GM15510 (cell line): ENCODE data around the gene CARNS1.

ENCODE experiments used
- POLR2A ChIP-seq: IDR thresholded peaks from 3 replicates; pipeline ENCODE4 v1.6.1; 2011; ENCODE audit warnings: borderline replicate concordance; ENCODE audit not compliant: insufficient read length; ENCODE audit errors: extremely low read depth

The CARNS1 gene

DNA sequence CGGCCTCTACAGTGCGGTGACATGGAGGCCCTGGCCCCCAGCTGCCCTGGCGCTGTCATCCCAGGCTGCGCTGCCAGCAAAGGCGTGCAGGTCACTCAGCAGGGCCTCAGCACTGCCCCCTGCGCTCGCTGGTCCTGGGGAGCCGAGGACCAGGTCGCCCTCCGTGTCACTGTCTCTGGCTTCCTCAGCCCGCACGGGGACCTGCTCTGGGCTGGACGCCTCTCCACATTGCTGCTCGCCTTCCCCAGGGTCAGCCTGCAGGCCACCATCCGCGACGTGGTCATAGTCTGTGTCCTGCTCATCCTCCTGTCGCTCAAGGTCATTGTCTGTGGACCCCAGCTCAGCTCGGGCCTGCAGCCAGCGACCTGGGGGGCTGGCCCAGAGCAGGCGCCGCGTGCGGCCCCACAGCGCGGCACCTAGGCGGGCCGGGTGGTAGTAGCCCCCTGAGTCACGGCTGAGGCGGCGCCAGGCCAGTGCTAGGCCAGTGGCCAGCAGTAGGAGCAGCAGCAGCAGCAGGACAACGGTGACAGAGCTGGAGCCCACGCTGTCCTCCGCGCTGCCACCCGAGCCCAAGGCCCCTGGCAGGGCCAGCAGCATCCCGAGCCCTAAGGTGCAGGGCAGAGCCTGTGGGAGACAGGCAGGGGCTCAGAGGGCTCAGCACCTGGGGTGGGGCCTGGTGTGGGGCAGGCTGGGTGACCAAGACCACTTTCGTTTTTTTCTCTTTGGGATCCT, 20.4 kb downstream of the CARNS1 start:
- TF ChIP-seq POLR2A, result peak; percentile 49

GRCh38 chr11:67436459-67437081, 21.1 kb downstream of the CARNS1 start:
- TF ChIP-seq POLR2A, result no peak

- peak; percentile 97 for TF ChIP-seq POLR2A
Observed at GRCh38 chr11:67437082-67437808, 21.8 kb downstream of the CARNS1 start, which contains the start of gene PTPRCAP. Gene PTPRCAP (minus strand): TSS chr11:67437682. CDS start chr11:67437619, 63 bp downstream.

DNA sequence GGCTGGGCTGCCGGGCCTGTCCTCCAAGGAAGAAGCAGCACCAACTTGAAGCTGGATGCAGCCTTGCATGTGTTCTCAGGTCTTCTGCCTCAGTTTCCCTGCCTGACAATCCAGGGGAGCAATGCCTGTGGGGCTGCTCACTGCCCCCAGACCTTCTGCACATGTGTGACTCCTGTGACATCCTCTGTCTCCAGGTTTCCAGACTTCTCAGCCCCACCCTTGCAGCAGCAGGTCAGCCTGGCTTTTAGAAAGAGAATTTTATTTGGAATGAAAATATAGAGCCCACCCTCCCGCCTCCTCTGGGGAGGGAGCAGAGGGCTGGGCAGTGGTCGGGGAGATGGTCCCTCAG, 22.3 kb downstream of the CARNS1 start:
- no peak for TF ChIP-seq POLR2A

GRCh38 chr11:67438158-67438902, 22.9 kb downstream of the CARNS1 start:
- peak; percentile 82 for TF ChIP-seq POLR2A

- TF ChIP-seq POLR2A, result no peak
Observed at GRCh38 chr11:67439321-67440228, 24.1 kb downstream of the CARNS1 start.

GRCh38 chr11:67440229-67441097, 25.0 kb downstream of the CARNS1 start:
- TF ChIP-seq POLR2A, result no peak

GRCh38 chr11:67441098-67441563, 25.7 kb downstream of the CARNS1 start:
- TF ChIP-seq POLR2A, result peak; percentile 20

DNA sequence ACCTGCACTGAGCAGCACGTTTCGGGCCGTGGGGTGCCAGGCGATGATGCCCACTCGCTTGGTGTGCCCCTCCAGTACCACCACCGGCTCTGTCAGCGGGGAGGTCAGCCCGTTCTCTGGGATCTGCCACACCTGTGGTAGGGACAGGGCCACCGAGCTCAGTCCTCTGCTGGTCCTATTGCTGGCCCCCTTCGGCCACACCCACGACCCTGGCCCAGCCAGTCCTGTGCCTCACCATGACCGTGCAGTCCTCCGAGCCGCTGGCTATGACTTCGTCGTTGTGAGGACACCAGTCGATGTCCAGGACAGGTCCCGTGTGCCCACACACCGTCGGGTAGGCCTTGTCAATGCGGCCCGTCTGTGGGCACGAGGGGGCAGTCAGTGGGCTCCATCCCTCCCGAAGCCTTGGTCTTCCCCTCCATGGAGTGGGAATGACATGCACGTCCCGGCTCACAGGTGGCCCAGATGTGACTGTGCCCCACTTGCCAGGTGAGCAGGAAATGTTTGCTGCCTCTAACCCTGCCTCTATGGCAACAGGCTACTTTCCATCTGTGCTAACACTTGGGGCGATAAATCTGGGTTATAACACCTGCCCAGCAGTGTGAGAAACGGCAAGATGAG, 26.4 kb downstream of the CARNS1 start:
- peak; percentile 6 for TF ChIP-seq POLR2A

DNA sequence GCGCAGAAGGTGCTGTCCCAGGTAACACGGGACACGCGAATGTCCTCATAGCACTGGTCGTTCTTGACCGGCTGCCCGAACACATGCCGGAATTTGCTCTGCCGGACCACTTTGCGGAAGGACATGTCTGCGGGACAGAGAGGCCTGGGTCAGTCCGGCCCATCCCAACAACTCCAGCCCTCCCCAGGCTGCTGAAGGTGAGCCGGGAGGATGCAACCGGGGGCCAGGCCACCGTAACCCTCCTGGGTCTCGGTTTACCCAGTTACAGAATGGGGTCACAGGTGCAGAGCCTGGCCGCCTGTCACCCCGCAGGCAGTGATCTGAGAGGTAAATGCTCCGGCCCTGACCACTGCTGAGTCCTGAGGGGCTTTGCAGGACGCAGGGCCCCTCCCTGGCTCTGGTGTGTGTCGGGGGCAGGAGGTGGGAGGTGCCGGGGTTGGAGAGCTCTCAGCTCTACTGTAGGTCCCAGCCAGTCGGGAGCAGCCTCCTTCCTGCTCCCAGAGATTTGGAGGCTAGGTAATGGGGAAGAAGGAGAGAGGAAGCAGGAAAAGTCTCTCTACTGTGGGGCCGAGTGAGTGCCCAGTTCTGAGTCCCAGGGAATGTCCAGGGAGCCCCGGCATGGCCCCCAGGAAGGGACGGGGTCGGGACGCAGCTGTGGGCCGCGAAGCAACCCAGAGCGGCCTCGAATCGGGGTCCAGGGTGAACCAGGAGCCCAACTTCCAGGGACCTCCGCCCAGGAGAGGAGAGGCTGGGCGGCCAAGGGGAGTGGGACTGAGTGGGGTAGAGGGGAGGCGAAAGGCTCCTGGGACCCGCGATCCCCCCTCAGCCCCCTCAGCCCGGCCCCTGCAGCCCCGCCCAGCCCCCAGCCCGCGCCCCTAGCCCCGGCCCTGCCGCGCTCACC, 27.3 kb downstream of the CARNS1 start:
- TF ChIP-seq POLR2A, result peak; percentile 12

- TF ChIP-seq POLR2A, result no peak
Observed at GRCh38 chr11:67445515-67445914, 30.0 kb downstream of the CARNS1 start.
